Measurements from ENCODE around the gene CKM.

CKM gene

GRCh38 chr19:45322744-45323281 is at the start of gene CKM:
Gene CKM, minus strand, starts transcription at chr19:45322875. Its CDS starts 3,162 bp downstream, at chr19:45319713.
- peak within 1 kb of the TSS; percentile 42 for H3K4me3 ChIP-seq (ENCODE audit: low read length)
- H3K9ac ChIP-seq (ENCODE audit: low read length) = peak within 1 kb of the TSS; percentile 30
- no peaks in the 10 kb centered on the region for H3K36me3 ChIP-seq (ENCODE audit: control insufficient read depth, insufficient read depth, low read length)
- H3K27me3 ChIP-seq (ENCODE audit: control insufficient read depth, insufficient read depth, low read length) = peaks cover 3% of the 10 kb centered on the region
- H3K27ac ChIP-seq (ENCODE audit: low read depth, low read length) = peak within 1 kb of the TSS; percentile 79
- peaks cover 8% of the 10 kb centered on the region for H3K4me1 ChIP-seq (ENCODE audit: control insufficient read depth, insufficient read depth, low read length)

GRCh38 chr19:45370410-45371204 is 47.9 kb upstream of the CKM start, which contains the start of gene ERCC2:
Gene ERCC2, minus strand, starts transcription at chr19:45370573. Its CDS starts 33 bp downstream, at chr19:45370540.
- Histone ChIP-seq H3K9ac (ENCODE audit: low read length) (peak within 1 kb of the TSS; percentile 49), H3K4me1 (ENCODE audit: control insufficient read depth, insufficient read depth, low read length) (no peaks in the 10 kb centered on the region), H3K27ac (ENCODE audit: low read depth, low read length) (peak within 1 kb of the TSS; percentile 45), H3K27me3 (ENCODE audit: control insufficient read depth, insufficient read depth, low read length) (no peaks in the 10 kb centered on the region), H3K4me3 (ENCODE audit: low read length) (peak within 1 kb of the TSS; percentile 90), H3K36me3 (ENCODE audit: control insufficient read depth, insufficient read depth, low read length) (no peaks in the 10 kb centered on the region)

GRCh38 chr19:45368737-45369340 is 46.2 kb upstream of the CKM start:
- H3K27ac ChIP-seq (ENCODE audit: low read depth, low read length) = no peak overlapping the region
- no peaks in the 10 kb centered on the region for H3K36me3 ChIP-seq (ENCODE audit: control insufficient read depth, insufficient read depth, low read length)
- H3K27me3 ChIP-seq (ENCODE audit: control insufficient read depth, insufficient read depth, low read length) = no peaks in the 10 kb centered on the region
- H3K9ac ChIP-seq (ENCODE audit: low read length) = no peak overlapping the region
- H3K4me1 ChIP-seq (ENCODE audit: control insufficient read depth, insufficient read depth, low read length) = no peaks in the 10 kb centered on the region
- H3K4me3 ChIP-seq (ENCODE audit: low read length) = no peak overlapping the region

GRCh38 chr19:45368127-45368526 is 45.5 kb upstream of the CKM start:
- H3K27ac ChIP-seq (ENCODE audit: low read depth, low read length) = no peak overlapping the region
- no peaks in the 10 kb centered on the region for H3K27me3 ChIP-seq (ENCODE audit: control insufficient read depth, insufficient read depth, low read length)
- H3K4me1 ChIP-seq (ENCODE audit: control insufficient read depth, insufficient read depth, low read length) = no peaks in the 10 kb centered on the region
- H3K36me3 ChIP-seq (ENCODE audit: control insufficient read depth, insufficient read depth, low read length) = no peaks in the 10 kb centered on the region
- no peak overlapping the region for H3K9ac ChIP-seq (ENCODE audit: low read length)
- no peak overlapping the region for H3K4me3 ChIP-seq (ENCODE audit: low read length)

- Histone ChIP-seq H3K36me3 (ENCODE audit: control insufficient read depth, insufficient read depth, low read length) (peaks cover 2% of the 10 kb centered on the region), H3K27me3 (ENCODE audit: control insufficient read depth, insufficient read depth, low read length) (no peaks in the 10 kb centered on the region), H3K9ac (ENCODE audit: low read length) (no peak overlapping the region), H3K4me1 (ENCODE audit: control insufficient read depth, insufficient read depth, low read length) (no peaks in the 10 kb centered on the region), H3K27ac (ENCODE audit: low read depth, low read length) (no peak overlapping the region), H3K4me3 (ENCODE audit: low read length) (no peak overlapping the region)
These were observed 42.0 kb upstream of the CKM start for GRCh38 chr19:45364696-45365095.

GRCh38 chr19:45363861-45364459 is 41.3 kb upstream of the CKM start:
- Histone ChIP-seq H3K27ac (ENCODE audit: low read depth, low read length) (no peak overlapping the region), H3K9ac (ENCODE audit: low read length) (no peak overlapping the region), H3K4me3 (ENCODE audit: low read length) (no peak overlapping the region), H3K4me1 (ENCODE audit: control insufficient read depth, insufficient read depth, low read length) (no peaks in the 10 kb centered on the region), H3K36me3 (ENCODE audit: control insufficient read depth, insufficient read depth, low read length) (peaks cover 2% of the 10 kb centered on the region), H3K27me3 (ENCODE audit: control insufficient read depth, insufficient read depth, low read length) (no peaks in the 10 kb centered on the region)

GRCh38 chr19:45362291-45362690 is 39.6 kb upstream of the CKM start:
- H3K9ac ChIP-seq (ENCODE audit: low read length) = no peak overlapping the region
- no peaks in the 10 kb centered on the region for H3K4me1 ChIP-seq (ENCODE audit: control insufficient read depth, insufficient read depth, low read length)
- H3K27me3 ChIP-seq (ENCODE audit: control insufficient read depth, insufficient read depth, low read length) = no peaks in the 10 kb centered on the region
- H3K27ac ChIP-seq (ENCODE audit: low read depth, low read length) = no peak overlapping the region
- H3K4me3 ChIP-seq (ENCODE audit: low read length) = no peak overlapping the region
- peaks cover 2% of the 10 kb centered on the region for H3K36me3 ChIP-seq (ENCODE audit: control insufficient read depth, insufficient read depth, low read length)

GRCh38 chr19:45361608-45362007 is 38.9 kb upstream of the CKM start:
- H3K9ac ChIP-seq (ENCODE audit: low read length) = no peak overlapping the region
- no peak overlapping the region for H3K27ac ChIP-seq (ENCODE audit: low read depth, low read length)
- H3K4me1 ChIP-seq (ENCODE audit: control insufficient read depth, insufficient read depth, low read length) = no peaks in the 10 kb centered on the region
- no peaks in the 10 kb centered on the region for H3K27me3 ChIP-seq (ENCODE audit: control insufficient read depth, insufficient read depth, low read length)
- peaks cover 2% of the 10 kb centered on the region for H3K36me3 ChIP-seq (ENCODE audit: control insufficient read depth, insufficient read depth, low read length)
- H3K4me3 ChIP-seq (ENCODE audit: low read length) = no peak overlapping the region

GRCh38 chr19:45358213-45358792 is 35.6 kb upstream of the CKM start:
- peaks cover 11% of the 10 kb centered on the region for H3K36me3 ChIP-seq (ENCODE audit: control insufficient read depth, insufficient read depth, low read length)

GRCh38 chr19:45357445-45357783 is 34.7 kb upstream of the CKM start:
- Histone ChIP-seq H3K27ac (ENCODE audit: low read depth, low read length) (no peak overlapping the region), H3K4me3 (ENCODE audit: low read length) (no peak overlapping the region), H3K4me1 (ENCODE audit: control insufficient read depth, insufficient read depth, low read length) (no peaks in the 10 kb centered on the region), H3K27me3 (ENCODE audit: control insufficient read depth, insufficient read depth, low read length) (no peaks in the 10 kb centered on the region), H3K9ac (ENCODE audit: low read length) (no peak overlapping the region), H3K36me3 (ENCODE audit: control insufficient read depth, insufficient read depth, low read length) (peaks cover 11% of the 10 kb centered on the region)

More at GRCh38 chr19:45358213-45358792, 35.6 kb upstream of the CKM start:
- no peak overlapping the region for H3K4me3 ChIP-seq (ENCODE audit: low read length)
- no peaks in the 10 kb centered on the region for H3K27me3 ChIP-seq (ENCODE audit: control insufficient read depth, insufficient read depth, low read length)
- no peak overlapping the region for H3K9ac ChIP-seq (ENCODE audit: low read length)
- H3K4me1 ChIP-seq (ENCODE audit: control insufficient read depth, insufficient read depth, low read length) = no peaks in the 10 kb centered on the region
- no peak overlapping the region for H3K27ac ChIP-seq (ENCODE audit: low read depth, low read length)

- Histone ChIP-seq H3K4me1 (ENCODE audit: control insufficient read depth, insufficient read depth, low read length) (no peaks in the 10 kb centered on the region), H3K36me3 (ENCODE audit: control insufficient read depth, insufficient read depth, low read length) (peaks cover 9% of the 10 kb centered on the region), H3K4me3 (ENCODE audit: low read length) (no peak overlapping the region), H3K27ac (ENCODE audit: low read depth, low read length) (no peak overlapping the region), H3K9ac (ENCODE audit: low read length) (no peak overlapping the region), H3K27me3 (ENCODE audit: control insufficient read depth, insufficient read depth, low read length) (no peaks in the 10 kb centered on the region)
These were observed 34.2 kb upstream of the CKM start for GRCh38 chr19:45356760-45357444.

- H3K36me3 ChIP-seq (ENCODE audit: control insufficient read depth, insufficient read depth, low read length) = peaks cover 9% of the 10 kb centered on the region
- H3K4me1 ChIP-seq (ENCODE audit: control insufficient read depth, insufficient read depth, low read length) = no peaks in the 10 kb centered on the region
- H3K27ac ChIP-seq (ENCODE audit: low read depth, low read length) = no peak overlapping the region
- H3K27me3 ChIP-seq (ENCODE audit: control insufficient read depth, insufficient read depth, low read length) = no peaks in the 10 kb centered on the region
- no peak overlapping the region for H3K4me3 ChIP-seq (ENCODE audit: low read length)
- no peak overlapping the region for H3K9ac ChIP-seq (ENCODE audit: low read length)
These were observed 33.2 kb upstream of the CKM start for GRCh38 chr19:45355910-45356309.

Data from rectal smooth muscle tissue (tissue), 1 donor.